Large intestine (tissue), 3 donors: ENCODE results near the gene GPN2. TPM values are rescaled to one million over a fixed set of nuclear protein-coding genes. Genes with fewer than 3 reads are reported as not detected.
"Not testable (repeated sequence)": the region's sequence is repeated elsewhere in the genome, so short reads cannot be mapped to it uniquely, and the experiment has no call there.

ENCODE experiments used
- DNase-seq, 2 donors: peaks; one replicate each; pipeline versions ENCODE4 v3.0.0 to v3.0.0-alpha.2; 2013
- H3K27ac ChIP-seq: one replicate; pipeline ENCODE4 v1.5.1; 2013; ENCODE audit warnings: low read length
- H3K27me3 ChIP-seq: 2 replicates; pipeline ENCODE4 v1.6.1; 2013; ENCODE audit warnings: low read length; ENCODE audit not compliant: control insufficient read depth, insufficient read depth
- H3K36me3 ChIP-seq: 2 replicates; pipeline ENCODE4 v1.6.1; 2013; ENCODE audit warnings: low read length; ENCODE audit not compliant: control insufficient read depth, insufficient read depth
- H3K4me1 ChIP-seq: one replicate; pipeline ENCODE4 v1.6.1; 2013; ENCODE audit warnings: low read length; ENCODE audit not compliant: control insufficient read depth, insufficient read depth
- H3K4me3 ChIP-seq: one replicate; pipeline ENCODE4 v1.5.1; 2013; ENCODE audit warnings: low read length
- H3K9me3 ChIP-seq: one replicate; pipeline ENCODE4 v1.6.1; 2013; ENCODE audit warnings: mild to moderate bottlenecking, low read depth, low read length, moderate library complexity; ENCODE audit not compliant: control insufficient read depth
- WGBS: methylation state at CpG from one replicate; pipeline ENCODE4 v1.1.5; 2013; ENCODE audit warnings: low lambda C conversion rate; ENCODE audit not compliant: insufficient coverage; 5-methylcytosine and 5-hydroxymethylcytosine counted together
- polyA plus RNA-seq: library from polyadenylated mRNA; unstranded; fragments of 120-200 nt; gene quantifications from one replicate; pipeline ENCODE4 v1.2.1, GENCODE V29; 2013

GPN2 gene
- polyA plus RNA-seq, 1 donor, result 28.5 TPM

DNA sequence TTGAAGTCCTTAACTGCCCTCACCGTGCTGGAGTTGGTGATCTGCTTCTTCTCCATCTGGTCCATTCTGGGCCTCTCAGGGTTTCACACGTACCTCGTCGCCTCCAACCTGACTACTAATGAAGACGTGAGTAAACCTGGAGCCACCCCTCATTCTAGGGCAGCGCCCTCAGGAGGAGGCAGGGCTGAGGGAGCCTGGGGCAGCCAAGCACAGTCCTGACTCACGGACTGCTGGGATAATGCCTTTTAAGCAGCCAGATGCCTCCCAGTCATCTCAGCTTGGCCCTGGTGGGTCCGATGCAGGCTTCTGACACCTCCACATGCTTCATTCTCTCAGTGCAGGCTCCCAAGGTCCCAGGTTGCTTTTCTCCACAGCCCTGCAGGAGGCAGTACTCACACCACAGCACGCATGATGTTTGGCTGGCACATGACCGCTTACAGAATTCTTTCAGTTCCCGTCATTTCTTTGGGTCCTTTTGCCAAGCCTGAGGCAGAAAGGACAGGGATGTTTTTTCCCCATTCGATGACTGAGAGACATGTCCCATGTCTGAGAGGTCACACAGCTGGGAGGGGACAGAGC is 38.9 kb downstream of the GPN2 start:
- Histone ChIP-seq H3K27ac (no peak overlapping the region), H3K36me3 (peaks cover 72% of the 10 kb centered on the region), H3K4me3 (no peak overlapping the region), H3K9me3 (no peaks in the 10 kb centered on the region), H3K27me3 (no peaks in the 10 kb centered on the region), H3K4me1 (peaks cover 40% of the 10 kb centered on the region)
- no peak for DNase-seq
- WGBS, result no CpG with 5 or more reads among the region's 12 CpGs

DNA sequence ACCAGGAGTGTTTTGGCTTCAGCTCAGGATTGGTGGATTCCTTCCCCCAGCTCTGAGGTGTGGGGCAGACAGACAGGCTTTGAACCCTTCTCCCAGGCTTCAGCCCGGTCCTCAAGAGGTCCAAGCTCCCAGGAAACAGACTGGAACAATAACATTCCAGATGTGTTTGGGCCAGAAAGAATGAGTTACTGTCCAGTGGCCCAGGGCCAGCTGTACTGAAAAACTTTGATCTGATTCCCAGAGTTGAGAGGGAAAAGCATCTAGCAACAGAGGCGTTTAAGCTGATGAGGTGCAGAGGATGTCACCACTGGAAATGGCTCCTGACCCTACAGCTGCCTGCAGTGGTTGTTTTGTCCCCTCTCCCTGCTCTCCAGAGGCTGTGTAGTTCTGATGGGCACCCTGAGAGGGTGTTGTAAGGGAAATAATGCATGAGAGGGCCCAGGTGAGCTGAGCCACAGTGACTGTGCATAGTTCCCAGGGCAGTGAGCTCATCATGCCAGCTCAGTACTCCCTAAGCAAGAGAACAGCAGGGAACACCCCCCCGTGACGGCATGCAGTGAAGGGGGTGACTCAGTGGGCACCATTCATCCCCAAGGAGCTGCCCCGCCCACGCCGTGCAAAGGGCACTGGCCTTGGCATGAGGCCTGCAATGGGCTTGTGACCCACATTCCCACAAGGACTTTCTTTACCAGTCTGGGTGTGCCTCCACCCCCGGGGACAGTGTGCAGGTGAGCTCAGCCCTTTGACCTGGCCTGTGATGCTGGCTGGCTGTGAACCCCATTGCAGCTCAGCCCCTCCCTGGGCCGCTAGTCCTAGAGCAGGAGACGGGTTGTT is 40.9 kb downstream of the GPN2 start:
- H3K27me3 ChIP-seq, result no peaks in the 10 kb centered on the region
- peak; percentile 95 to 97 for DNase-seq
- no peak overlapping the region for H3K4me3 ChIP-seq
- peaks cover 62% of the 10 kb centered on the region for H3K36me3 ChIP-seq
- H3K27ac ChIP-seq, result peak overlapping the region; percentile 84
- no peaks in the 10 kb centered on the region for H3K9me3 ChIP-seq
- WGBS, result 100% methylated on average over 1 of the region's 10 CpGs
- peaks cover 29% of the 10 kb centered on the region for H3K4me1 ChIP-seq

DNA sequence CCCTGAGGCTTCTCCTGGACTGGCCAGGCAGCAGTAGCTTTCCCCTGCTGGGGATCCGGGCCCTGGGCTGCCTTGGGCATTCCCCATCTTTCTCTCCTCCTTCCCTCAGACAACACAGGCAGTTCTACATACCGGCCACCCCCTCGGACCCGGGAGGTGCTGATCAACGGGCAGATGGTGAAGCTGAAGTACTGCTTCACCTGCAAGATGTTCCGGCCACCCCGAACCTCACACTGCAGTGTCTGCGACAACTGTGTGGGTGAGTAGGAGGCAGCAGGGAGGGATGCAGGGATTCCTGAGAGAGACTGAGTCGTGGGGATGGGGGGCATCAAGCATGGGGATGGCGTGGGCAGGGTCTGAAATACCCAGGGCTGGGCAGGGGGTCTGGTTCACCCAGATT is 41.6 kb downstream of the GPN2 start:
- H3K27ac ChIP-seq, result peak overlapping the region; percentile 84
- no peaks in the 10 kb centered on the region for H3K9me3 ChIP-seq
- peaks cover 56% of the 10 kb centered on the region for H3K36me3 ChIP-seq
- no CpG with 5 or more reads among the region's 10 CpGs for WGBS
- peaks cover 29% of the 10 kb centered on the region for H3K4me1 ChIP-seq
- no peak overlapping the region for H3K4me3 ChIP-seq
- no peaks in the 10 kb centered on the region for H3K27me3 ChIP-seq
- DNase-seq, result no peak

DNA sequence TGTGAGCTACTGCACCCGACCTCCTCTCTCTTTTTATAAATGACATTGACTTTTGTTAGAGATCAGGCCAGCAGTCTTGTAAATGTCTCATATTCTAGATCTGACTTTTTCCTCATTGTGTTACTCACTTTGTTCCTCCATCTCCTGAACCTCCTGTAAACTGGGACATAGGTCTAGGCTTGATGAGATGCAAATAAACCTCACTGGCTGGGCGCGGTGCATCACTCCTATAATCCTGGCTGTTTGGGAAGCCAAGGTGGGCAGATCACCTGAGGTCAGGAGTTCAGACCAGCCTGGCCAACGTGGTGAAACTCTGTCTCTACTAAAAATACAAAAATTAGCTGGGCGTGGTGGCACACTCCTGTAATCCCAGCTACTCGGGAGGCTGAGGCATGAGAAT is 42.3 kb downstream of the GPN2 start:
- no CpG with 5 or more reads among the region's 6 CpGs for WGBS
- H3K27ac ChIP-seq, H3K27me3 ChIP-seq, H3K4me3 ChIP-seq, DNase-seq, H3K9me3 ChIP-seq: not testable (repeated sequence)
- H3K36me3 ChIP-seq, result peaks cover 52% of the 10 kb centered on the region
- H3K4me1 ChIP-seq, result peaks cover 24% of the 10 kb centered on the region

DNA sequence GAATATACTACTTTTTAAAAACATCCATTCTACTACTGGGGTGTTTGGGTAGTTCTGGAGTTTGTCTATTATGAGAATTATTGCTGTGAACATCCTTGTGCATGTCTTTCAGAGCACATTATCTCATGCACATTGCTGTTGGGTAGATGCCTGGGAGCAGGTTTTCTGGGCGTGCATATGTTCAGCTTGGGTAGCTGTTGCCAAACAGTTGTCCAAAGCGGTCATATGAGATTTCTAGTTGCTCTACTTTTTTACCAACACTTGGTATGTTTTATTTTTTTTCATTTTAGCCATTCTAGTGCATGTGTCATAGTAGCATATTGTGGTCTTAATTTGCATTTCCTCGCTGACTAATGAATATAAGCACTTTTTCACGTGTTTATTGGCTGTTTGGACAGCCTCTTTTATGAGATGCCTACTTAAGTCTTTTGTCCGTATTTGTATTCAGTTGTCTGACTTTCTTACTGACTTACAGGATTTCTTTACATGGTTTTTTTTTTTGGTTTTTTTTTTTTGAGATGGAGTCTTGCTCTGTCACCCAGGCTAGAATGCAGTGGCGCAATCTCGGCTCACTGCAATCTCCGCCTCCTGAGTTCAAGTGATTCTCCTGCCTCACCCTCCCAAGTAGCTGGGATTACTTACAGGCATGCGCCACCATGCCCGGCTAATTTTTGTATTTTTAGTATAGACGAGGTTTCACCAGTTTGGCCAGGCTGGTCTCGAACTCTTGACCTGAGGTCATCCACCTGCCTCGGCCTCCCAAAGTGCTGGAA is 45.5 kb downstream of the GPN2 start:
- H3K9me3 ChIP-seq, result no peaks in the 10 kb centered on the region
- peaks cover 43% of the 10 kb centered on the region for H3K36me3 ChIP-seq
- no peaks in the 10 kb centered on the region for H3K27me3 ChIP-seq
- peaks cover 13% of the 10 kb centered on the region for H3K4me1 ChIP-seq
- no peak for DNase-seq
- H3K27ac ChIP-seq, result no peak overlapping the region
- no peak overlapping the region for H3K4me3 ChIP-seq
- no CpG with 5 or more reads among the region's 13 CpGs for WGBS

DNA sequence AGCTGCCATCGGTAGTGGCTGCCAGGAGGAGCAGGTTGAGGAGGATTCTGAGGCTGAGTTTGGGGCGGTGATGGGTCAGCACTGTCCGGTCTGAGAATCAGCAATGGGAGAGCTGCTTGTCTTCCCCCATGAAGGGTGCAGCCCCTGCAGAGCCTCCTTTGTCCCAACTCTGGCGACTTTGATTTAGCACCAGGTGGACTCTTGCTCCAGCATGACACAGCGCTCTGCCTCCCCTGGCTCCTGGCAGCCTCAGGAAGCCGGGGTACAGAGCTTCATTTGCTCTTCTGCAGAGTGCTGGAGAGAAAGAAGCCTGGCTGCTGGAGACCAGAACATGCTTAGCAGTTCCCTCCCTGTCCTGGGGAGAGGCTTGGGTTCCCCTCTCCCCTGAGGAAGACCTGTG is 50.3 kb downstream of the GPN2 start:
- H3K4me1 ChIP-seq, result no peaks in the 10 kb centered on the region
- no peak for DNase-seq
- no peak overlapping the region for H3K27ac ChIP-seq
- H3K9me3 ChIP-seq, result no peaks in the 10 kb centered on the region
- no CpG with 5 or more reads among the region's 6 CpGs for WGBS
- no peak overlapping the region for H3K4me3 ChIP-seq
- H3K36me3 ChIP-seq, result peaks cover 42% of the 10 kb centered on the region
- no peaks in the 10 kb centered on the region for H3K27me3 ChIP-seq

DNA sequence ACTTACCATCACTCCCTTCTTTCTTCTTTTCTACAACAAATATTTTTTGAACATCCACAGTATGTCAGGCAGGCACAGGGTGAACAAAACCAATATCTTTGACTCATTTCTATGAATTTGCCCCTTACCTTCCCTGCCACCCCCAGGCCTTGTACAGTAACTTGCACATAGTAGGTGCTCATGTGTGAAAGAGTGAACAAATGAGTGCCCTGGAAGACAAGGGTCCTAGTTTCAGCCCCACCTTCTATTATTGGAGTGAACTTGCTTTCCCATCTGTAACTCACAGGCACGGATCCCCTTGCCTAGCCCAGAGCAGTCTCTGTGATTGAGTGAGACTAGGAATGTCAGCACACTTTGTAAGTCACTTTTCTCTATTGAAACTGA is 50.8 kb downstream of the GPN2 start:
- Histone ChIP-seq H3K27me3 (no peaks in the 10 kb centered on the region), H3K4me3 (no peak overlapping the region), H3K27ac (no peak overlapping the region), H3K4me1 (no peaks in the 10 kb centered on the region), H3K36me3 (peaks cover 46% of the 10 kb centered on the region), H3K9me3 (no peaks in the 10 kb centered on the region)
- no CpG with 5 or more reads among the region's 1 CpG for WGBS
- DNase-seq, result no peak

DNA sequence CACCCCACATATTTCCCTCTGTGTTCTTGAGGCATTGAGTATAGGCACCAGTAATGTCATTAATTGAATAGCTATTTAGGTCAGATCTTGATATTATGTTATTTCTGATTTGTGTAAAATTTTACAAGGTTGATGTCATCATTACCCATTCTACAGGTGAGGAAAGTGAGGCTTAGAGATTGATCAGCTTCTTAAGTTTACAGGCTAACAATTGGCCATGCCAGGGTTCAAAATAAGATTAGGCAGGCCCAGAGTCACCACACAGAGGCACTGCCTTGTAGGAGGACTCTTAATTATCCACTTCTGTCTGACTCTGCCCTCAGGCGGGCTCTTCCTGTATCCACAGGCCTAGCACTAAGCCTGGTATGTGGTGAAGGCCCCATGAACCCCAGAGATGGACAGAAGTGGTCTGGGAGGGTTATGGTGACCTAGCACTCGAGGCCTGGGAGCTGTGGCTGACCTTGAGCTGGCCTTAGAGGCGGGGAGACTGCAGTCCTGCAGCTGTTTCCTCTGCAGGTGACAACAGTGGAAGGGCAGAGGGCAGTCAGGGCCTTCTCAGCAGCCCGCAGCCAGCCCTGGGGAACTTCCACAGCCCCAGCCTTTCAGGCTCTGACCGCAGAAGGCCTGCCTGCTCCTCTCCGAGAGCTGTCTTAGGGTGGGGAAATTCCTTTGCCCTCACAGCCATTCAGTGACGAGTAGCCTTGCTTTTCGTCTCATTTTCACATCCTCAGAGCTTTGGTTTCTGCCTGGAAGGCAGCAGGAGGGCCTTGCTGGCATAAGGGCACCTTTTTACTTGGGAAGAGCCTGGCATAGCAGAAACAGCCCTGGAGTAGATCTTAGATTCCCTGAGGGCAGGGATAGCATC is 51.4 kb downstream of the GPN2 start:
- H3K9me3 ChIP-seq, result no peaks in the 10 kb centered on the region
- no peaks in the 10 kb centered on the region for H3K27me3 ChIP-seq
- H3K36me3 ChIP-seq, result peaks cover 51% of the 10 kb centered on the region
- H3K4me3 ChIP-seq, result no peak overlapping the region
- WGBS, result no CpG with 5 or more reads among the region's 8 CpGs
- H3K4me1 ChIP-seq, result no peaks in the 10 kb centered on the region
- peak in 1 of 2 donors; percentile 11 for DNase-seq
- H3K27ac ChIP-seq, result no peak overlapping the region

DNA sequence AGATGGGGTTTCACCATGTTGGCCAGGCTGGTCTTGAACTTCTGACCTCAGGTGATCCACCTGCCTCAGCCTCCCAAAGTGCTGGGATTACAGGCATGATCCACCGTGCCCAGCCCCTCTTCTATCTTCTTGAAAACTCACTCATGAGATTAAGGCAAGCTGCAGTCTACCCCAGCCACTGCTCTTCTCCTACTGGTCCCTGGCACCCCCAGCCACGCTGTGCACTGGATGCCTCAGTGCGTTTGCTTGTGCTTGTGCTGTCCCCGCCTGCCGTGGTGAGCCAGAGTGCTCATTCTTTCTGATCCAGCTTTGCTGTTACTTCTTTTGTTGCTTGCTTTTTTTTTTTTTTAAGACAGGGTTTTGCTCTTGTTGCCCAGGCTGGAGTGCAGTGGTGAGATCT is 52.4 kb downstream of the GPN2 start:
- H3K36me3 ChIP-seq, result peaks cover 57% of the 10 kb centered on the region
- not testable (repeated sequence) for H3K4me1 ChIP-seq, H3K27ac ChIP-seq, DNase-seq, H3K27me3 ChIP-seq, H3K9me3 ChIP-seq, H3K4me3 ChIP-seq
- WGBS, result no CpG with 5 or more reads among the region's 5 CpGs
